Stimulated activated CD8-positive, alpha-beta memory T cell treated with anti-CD3 and anti-CD28 coated beads, Interleukin-15, amount 100 ng/mL, for 48 hours (primary cell): ENCODE data around the gene EYA2.
"Not testable (repeated sequence)": the region's sequence is repeated elsewhere in the genome, so short reads cannot be mapped to it uniquely, and the experiment has no call there.

ENCODE experiments used
- DNase-seq, 2 donors: peaks; one replicate each; pipeline ENCODE4 v3.0.0-alpha.2; 2020; ENCODE audit warnings: low read depth in 2 of 2

The EYA2 gene, protein sequence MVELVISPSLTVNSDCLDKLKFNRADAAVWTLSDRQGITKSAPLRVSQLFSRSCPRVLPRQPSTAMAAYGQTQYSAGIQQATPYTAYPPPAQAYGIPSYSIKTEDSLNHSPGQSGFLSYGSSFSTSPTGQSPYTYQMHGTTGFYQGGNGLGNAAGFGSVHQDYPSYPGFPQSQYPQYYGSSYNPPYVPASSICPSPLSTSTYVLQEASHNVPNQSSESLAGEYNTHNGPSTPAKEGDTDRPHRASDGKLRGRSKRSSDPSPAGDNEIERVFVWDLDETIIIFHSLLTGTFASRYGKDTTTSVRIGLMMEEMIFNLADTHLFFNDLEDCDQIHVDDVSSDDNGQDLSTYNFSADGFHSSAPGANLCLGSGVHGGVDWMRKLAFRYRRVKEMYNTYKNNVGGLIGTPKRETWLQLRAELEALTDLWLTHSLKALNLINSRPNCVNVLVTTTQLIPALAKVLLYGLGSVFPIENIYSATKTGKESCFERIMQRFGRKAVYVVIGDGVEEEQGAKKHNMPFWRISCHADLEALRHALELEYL

DNA sequence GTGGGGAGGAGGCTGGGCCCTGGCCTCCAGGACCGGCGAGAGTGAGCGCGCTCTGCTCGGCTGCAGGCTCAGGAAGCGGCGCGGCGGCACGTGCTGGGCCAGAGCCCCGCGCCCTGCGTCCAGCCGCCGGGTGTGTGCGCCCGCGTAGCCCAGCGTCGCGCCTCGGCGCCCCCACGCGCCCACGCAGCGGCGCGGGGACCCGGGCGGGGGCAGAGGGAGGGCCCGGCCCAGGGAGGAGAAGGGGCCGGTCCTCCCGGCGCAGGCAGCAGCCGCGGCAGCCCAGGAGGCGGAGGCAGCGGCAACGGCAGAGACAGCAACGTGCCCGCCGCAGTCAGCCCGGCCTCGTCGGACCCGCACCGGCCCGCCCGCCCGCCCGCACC, at the start of gene EYA2:
Gene EYA2 (plus strand): TSS at position 265 of the 380 bp plus-strand sequence. CDS start 95,168 bp downstream, outside the sequence.
- DNase-seq = no peak

DNA sequence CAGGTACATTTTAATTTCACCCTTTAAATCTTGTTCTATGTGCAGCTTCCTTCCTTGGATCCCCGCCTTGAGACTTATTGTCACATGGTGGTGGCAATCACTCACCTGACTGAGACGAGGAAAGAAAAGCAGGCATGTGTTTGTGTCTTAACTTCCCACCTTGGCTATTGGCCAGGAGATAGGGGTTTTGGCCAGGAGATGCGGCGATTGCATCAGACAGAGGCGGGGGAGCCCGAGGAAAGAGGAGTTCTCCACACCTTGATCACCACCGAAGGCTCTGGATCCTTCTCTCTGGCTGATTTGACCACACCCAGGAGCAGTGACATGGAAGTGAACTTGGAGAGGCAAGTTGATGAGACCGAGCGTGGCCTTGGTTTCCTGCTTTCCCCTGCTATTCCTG, 49.7 kb upstream of the EYA2 start:
- DNase-seq = no peak

DNA sequence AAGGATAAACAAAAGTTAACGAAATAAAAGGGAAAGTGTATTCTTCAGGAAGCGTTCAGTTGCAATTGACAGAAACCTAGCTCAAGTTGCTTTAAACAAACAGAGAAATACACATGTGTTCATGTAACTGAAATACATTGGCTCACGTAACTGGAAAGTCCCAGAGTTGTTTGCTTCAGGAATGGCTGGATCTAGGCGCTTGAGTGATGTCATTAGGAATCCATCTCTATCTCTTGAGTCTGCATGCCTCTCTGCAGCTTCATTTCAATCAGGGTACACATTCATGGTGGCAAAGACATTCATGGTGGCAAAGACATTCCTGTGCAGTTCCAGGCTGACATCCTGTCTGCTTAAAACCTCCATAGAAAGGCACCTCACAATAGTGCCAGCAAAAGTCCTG, 45.4 kb upstream of the EYA2 start:
- DNase-seq = no peak

DNA sequence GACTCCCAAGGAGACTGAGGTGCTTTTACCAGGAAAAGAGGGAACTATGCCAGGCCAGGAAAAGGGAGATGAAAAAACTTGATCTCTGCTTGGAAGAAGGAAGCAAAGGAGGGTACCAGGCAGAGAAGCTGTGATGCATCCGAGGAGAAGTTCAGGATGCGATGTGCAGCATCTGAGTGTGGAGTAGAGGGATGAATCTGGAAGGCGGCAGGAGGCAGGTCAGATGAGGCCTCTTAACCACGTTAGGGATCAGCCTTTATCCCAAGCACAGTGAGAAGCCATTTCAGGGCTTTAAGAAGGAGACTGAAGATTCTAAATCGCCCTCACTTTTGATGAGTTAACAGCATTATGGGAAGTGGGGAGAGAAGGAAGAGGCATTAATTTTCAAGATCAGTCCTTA, 44.9 kb upstream of the EYA2 start:
- DNase-seq = no peak

DNA sequence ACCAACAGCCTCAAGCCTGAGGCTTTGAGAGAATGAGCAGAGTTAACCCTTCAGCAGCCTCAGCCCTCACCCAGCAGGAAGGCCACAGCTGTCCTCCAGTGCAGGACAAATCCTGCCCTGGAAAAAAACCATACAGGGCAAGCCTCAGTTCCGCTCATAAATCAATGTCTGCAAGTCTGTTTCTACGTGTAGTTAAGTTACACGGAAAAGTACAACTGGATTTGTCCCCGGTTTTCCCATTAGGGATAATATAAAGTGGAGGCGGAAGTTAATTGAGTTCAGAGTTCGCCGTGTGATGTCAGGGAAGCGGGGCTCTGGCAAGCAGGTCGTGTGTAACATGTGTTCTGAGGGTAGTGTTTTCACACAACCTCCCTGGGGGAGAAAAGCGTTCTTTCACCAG, 44.2 kb upstream of the EYA2 start:
- DNase-seq = no peak

DNA sequence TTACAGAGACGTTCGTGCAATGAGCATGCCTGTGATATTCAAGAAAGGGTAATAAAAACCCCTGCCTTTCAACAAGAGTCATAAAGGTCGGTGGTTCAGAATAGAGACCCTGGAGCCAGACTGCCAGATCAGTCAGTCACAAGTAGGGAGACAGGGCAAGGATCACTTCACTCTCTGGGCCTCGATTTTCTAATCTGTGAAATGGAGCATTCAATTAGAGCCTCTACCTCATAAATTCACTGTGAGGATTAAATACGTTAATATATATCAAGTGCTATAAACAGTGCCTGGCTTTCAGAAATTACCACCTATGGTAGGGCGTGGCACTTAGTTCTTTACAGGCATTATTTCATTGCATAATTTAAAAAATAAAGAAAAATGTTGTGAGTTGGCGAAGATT, 43.7 kb upstream of the EYA2 start:
- no peak for DNase-seq

DNA sequence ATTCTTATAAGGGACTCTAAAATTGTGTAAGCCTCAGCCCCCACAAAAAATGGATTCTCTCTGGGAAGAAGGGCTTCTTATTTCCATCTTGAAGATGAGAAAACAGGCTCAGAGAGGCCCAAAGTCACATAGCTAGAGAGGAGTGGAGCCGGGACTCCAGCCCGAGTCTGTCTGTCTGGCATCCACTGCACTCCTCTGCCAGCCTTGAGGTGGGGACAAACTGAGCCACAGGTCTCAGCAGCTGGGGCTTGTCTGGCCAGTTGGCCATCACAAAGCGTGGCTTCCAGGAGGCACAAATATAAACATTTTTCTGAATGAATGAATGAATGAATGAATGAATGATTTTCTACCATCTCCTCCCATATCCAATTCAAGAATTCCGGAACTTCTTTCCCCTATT, 42.9 kb upstream of the EYA2 start:
- DNase-seq = no peak

DNA sequence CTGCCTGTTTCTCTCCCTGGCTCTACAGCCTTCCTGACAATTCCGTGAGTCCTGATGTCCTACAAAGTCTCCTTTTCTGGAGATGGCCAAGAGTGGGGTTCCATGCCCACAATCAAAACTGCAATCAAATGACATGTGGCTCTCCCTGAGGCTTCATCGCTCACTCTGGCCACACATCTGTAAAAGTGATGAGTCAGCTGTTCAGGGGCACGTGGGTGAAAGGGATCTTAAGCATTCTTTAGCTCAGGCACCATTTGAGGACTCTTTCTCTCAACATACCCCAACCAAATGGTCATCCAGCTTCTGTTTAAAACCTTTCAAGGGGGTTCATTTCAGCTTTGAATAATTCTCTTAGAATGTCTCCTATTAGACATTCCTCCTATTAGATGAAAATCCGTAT, 42.3 kb upstream of the EYA2 start:
- DNase-seq = no peak

DNA sequence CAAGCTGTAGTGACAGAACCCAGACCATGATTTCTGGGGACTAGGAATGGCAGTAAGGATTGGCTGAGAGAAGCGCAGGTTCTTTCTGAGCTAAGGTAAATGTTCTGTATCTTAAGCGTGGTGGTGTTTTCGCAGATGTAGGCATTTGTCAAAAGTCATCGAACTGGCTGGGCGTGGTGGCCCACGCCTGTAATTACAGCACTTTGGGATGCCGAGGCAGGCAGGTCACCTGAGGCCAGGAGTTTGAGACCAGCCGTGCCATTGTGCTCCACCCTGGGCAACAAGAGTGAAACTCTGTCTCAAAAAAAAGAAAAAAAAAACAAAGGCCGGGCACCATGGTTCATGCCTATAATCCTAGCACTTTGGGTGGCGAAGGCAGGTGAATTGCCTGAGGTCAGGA, 40.7 kb upstream of the EYA2 start:
- no peak for DNase-seq

DNA sequence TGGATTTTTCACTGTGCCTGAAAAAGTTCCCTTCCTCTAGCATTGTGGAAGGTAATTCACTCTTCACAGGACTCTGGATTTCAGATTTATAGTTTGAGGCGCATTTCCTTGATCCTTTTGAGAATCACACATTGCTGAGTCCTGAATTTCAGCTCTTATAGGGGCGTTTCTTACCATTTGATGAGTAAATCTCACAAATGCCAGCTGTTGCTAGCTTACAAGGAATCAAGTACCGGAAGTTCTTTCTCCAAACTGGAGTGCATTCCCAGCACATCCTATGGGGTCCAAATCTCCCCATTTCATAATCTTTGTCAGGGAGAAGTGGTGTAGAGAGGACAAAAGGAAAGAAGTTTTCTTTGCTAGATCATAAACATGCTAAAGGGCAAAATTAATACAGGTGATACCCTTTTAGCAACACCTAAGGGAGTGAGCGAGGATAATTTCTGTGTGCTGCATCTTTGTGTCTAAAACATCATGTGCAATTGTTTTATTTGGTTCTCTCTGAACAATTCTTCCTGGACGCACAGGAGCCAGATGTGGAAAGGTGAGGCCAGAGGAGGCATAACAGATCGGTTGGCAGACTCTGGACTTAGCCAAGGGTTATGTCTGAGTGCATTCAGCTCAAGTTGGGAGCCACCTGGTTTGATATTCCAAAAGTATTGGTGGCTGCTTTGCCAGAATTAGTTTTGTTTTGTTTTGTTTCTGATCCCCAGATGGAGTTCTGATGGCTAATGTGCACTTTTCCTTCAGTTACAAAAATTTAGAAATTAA, 37.4 kb upstream of the EYA2 start:
- no peak for DNase-seq

DNA sequence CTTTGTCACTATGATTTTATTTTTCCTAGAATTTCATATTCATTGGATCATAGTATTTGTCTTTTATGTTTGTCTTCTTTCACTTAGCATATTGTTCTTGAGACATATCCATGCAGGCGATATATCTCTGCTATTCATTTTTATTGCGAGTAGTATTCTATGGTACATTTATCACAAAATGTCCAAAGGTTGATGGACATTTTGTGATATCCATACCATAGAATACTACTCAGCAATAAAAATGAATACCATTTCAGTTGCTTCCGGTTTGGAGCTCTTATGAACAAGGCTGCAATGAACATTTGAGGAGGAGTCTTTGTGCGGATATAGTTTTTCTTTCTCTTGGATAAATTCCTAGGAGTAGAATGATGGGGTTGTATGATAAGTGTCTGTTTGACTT, 28.8 kb upstream of the EYA2 start:
- DNase-seq = no peak

DNA sequence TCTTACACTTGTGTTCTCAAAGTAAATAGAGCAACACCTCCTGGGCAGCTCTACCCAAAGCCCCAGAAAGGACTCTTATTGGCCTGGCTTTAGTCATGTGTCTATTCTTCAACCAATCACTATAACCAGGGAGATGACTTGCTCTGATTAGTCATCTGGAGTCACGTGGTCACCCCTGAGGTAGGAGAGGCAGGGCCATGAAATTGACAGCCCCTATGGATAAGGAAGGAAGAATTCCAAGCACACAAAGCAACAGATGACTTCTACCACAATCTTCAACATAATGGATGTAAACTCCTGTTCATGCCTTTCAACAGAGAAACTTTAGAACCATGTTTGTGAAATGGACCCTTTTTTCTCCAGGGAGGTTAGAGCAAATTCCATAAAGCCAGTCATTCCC, 24.6 kb upstream of the EYA2 start:
- no peak for DNase-seq

DNA sequence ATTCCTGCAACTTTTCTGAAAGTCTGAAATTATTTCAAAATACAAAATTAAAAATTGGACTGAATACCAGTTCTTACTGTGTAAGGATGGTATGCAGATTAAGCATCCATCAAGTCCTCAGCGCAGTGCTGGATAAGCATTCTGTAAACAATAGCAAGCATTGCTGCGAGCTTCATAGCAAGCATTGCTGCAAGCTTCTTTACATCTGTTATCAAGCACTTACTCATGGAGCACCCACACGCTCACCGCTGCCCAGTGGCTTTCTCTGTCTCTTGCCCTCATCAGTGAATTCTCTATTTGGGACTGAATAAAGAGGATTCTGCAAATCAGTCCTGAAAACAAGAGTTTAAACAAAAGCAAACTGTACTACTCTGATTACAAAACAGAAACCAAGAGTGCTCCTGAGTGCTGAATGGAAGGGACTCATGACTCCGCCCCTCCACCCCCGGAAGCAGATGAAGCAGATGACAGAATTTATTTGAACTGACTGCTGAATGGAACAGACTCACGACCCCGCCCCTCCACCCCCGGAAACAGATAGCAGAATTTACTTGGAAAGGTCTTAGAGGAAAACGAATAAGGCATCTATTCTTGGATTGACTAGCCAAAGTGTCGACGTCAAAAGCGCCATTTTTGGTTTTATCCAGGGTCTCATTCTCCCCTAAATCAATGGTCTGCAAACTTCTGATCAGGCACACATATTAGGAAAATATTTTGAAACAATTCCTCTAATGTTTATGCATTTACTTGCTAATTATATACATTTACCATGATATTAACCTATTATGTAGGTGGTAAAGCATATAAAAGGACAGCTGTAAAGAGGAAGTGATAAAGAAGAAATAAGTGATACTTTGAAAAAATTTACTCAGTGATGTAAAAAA, 22.1 kb upstream of the EYA2 start:
- no peak for DNase-seq

DNA sequence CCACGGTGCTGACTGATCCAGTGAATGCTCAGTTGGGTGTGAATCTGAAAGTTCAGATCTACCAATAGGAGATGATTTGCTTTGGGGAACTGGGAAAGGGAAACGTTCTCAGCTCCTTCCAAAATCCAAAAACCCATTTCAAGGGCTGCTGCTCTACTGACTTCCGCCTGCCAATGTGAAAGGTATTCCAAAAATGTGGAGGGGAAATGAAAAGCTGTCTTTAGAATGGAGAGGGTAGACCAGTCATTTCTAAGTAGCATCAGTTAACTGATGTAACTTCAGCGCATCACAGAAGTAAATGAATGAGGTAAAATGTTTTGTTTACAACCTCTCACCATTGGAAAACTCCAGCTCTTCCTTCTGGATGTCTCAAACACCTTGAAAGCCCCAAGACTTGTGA, 19.6 kb upstream of the EYA2 start:
- DNase-seq = no peak

DNA sequence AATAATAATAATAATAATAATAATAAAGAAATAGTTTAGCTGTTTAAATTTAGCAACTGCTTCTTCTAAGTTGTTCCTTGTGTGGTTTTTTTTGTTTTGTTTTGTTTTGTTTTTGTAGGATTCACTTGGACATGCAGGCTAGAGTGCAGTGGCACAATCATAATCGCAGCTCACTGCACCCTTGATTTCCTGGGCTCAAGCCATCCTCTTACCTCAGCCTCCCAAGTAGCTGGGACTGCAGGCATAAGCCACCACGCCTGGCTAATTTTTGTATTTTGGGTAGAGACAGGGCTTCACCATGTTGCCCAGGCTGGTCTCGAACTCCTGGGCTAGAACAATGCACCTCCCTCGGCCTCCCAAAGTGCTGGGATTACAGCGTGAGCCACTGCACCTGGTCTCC, 15.3 kb upstream of the EYA2 start:
- no peak for DNase-seq

DNA sequence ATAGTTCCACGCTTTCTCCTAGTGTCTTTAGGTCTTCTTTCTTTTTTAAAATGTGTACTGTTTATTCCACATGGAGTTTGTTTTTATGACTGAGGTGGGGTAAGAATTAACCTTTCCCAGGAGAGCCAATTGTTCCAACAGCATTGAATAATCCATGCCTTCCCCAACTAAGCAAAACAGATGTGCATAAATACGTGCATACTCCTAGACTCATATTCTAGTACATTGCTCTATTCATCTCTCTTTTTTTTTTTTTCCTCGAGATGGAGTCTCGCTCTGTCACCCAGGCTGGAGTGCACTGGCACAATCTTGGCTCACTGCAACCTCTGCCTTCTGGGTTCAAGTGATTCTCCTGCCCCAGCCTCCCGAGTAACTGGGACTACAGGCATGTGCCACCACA, 14.7 kb upstream of the EYA2 start:
- not testable (repeated sequence) for DNase-seq

DNA sequence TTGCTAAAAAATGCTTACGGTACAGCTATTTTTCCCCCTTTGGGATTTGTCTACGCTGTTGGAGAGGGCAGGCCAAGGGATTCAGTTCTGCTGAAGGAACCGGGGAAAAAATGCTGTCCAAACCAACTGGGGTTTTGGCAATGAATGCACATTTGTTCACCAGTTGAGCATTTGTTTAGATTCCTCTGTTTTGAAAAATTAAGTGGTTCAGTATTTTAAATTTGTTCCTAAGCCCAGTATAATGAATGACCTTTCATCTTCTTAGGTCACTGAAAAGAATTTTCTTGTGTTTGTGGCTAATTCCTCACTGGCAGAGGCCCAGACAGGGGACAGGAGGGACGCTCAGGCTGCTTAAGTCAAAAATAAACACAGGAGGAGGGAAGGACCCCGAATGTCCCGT, 10.8 kb upstream of the EYA2 start:
- no peak for DNase-seq

DNA sequence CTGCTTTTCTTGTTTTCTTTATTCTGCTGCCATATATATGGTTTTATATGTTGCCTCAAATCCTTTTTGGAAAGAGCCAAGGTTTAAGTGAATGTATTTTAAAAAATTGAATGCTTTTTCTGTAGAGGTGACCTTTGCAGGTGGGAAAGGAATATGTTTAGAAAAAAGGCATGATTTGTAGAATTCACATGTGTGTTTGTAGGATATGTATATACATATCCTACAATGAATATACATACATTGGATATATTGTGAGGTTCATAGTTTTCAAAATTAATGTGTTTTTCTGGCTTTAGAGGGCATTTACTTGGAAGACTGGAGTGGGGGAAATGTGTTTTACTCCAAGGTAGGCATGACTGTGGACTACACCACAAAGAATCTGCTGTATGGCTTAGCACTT, 4.0 kb upstream of the EYA2 start:
- no peak for DNase-seq

DNA sequence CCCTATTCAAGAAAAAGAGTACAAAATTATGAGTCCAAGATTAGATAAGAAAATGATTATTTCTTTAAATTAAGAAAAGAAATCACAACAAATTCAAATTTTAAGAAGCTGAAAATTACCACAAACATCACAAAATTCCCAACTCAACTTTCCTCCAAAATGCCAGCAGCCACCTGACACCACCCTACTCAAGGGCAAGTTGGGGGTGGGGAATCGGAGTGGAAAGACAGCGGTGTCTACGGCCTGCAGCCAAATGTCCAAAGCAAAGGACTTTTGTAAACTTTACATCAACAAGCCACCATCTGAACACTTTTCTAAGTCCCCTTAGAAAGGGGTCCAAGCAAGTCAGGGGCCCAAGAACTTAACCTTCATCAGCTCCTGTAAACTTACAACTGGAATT, 1.6 kb upstream of the EYA2 start:
- no peak for DNase-seq

DNA sequence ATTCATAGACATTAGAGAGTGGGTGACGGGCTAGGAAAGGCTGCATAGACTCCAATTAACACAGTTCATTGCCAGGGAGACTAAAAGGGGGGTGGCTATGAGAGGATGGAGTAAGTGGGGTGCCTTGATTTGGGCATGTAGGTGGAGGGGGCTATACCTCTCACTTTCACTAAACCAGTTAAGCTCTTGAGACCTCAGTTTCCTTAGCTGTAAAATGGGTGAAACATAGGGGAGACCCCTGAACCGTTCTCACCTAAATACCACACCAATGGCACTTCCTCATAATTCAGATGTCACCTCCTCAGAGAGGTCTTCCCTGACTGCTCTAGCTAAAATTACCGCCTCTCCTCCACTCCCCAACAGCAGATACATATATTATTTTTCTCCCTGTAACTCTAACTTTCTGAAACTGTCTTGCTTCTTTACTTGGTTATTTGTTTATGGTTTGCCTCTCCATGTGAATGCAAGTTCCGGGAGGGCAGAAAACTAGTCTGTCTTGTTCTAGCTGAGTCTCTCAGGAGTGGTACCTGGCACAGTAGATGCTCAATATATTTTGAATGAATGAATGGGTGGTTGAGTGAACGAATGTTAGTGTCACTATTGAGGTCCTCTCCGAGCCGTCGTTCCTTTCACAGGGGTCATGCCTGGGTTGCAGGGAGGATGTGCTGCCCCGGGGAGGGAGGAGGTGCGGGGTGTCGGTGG, 615 bp upstream of the EYA2 start:
- no peak for DNase-seq
